ENCODE measurements around the gene KCNMA1.

DNA sequence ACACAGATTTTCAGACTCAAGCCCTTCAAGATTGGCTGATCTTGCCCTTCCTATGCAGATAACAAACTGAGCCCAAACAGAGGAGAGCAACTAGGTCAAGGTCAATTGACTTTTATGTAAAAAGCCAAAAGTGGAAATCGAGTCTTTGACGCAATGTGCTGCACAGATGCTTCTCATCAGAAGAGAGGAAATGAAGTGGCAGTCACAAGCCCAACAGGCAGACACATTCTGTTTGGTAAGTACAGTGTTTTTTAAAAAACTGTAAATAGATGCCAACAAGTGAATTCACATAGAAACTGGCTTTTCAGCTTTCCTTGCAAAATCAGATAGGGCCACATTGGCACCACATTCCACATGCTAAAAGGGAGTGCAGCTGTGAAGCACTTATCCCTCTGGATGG, 606.6 kb downstream of the KCNMA1 start:
- no peak for TF ChIP-seq CTCF (IDR thresholded peaks at IDR 0.05; ENCODE audit: insufficient read depth, low read length, poor library complexity, severe bottlenecking)
- no peak for TF ChIP-seq EZH2phosphoT487 (conservative IDR thresholded peaks at IDR 0.05; ENCODE audit: low read length)

Measured in SU-DHL-6 (cell line).